AG09309 (cell line): ENCODE results near the gene CACNA1H.
"Not testable (repeated sequence)": the region's sequence is repeated elsewhere in the genome, so short reads cannot be mapped to it uniquely, and the experiment has no call there.

Experiments used
- DNase-seq: peaks from one replicate; pipeline ENCODE4 v3.0.0-alpha.2; 2010; ENCODE audit warnings: low read depth
- H3K4me3 ChIP-seq: 2 replicates; pipeline ENCODE4 v1.5.1; 2011; ENCODE audit warnings: mild to moderate bottlenecking, low read depth, low read length, moderate library complexity; ENCODE audit not compliant: control insufficient read depth
- CTCF ChIP-seq: IDR thresholded peaks from 2 replicates; pipeline ENCODE4 v1.5.1; 2011; ENCODE audit warnings: mild to moderate bottlenecking, low read depth, low read length, inconsistent platforms; ENCODE audit not compliant: insufficient read depth, control insufficient read depth; ENCODE audit errors: missing control alignments

The CACNA1H gene

GRCh38 chr16:1262210-1262845, 109.4 kb downstream of the CACNA1H start:
- TF ChIP-seq CTCF = no peak
- H3K4me3 ChIP-seq = no peak overlapping the region
- no peak for DNase-seq

GRCh38 chr16:1262846-1263221, 109.9 kb downstream of the CACNA1H start:
- no peak for TF ChIP-seq CTCF
- H3K4me3 ChIP-seq = no peak overlapping the region
- DNase-seq = no peak

GRCh38 chr16:1263591-1264344, 110.9 kb downstream of the CACNA1H start:
- DNase-seq = no peak
- no peak for TF ChIP-seq CTCF
- no peak overlapping the region for H3K4me3 ChIP-seq

GRCh38 chr16:1264345-1265089, 111.6 kb downstream of the CACNA1H start:
- no peak overlapping the region for H3K4me3 ChIP-seq
- no peak for DNase-seq

GRCh38 chr16:1265090-1265630, 112.3 kb downstream of the CACNA1H start:
- no peak for DNase-seq
- no peak overlapping the region for H3K4me3 ChIP-seq
- TF ChIP-seq CTCF = no peak

More at GRCh38 chr16:1264345-1265089, 111.6 kb downstream of the CACNA1H start:
- no peak for TF ChIP-seq CTCF

GRCh38 chr16:1265826-1266225, 112.9 kb downstream of the CACNA1H start:
- no peak for TF ChIP-seq CTCF
- no peak overlapping the region for H3K4me3 ChIP-seq
- no peak for DNase-seq

- DNase-seq, H3K4me3 ChIP-seq: not testable (repeated sequence)
Observed at GRCh38 chr16:1269418-1269817, 116.5 kb downstream of the CACNA1H start.
